SU-DHL-6 (cell line): ENCODE data around the gene HACL1.

Source experiments
- H2AFZ ChIP-seq: fragments of 200-600 bp; sonication (generic); 2 replicates; pipeline ENCODE4 v1.6.1; 2014; ENCODE audit warnings: low read depth, mild to moderate bottlenecking, moderate library complexity, mixed read lengths, antibody characterized with exemption, low read length; ENCODE audit not compliant: severe bottlenecking
- H3F3A ChIP-seq: fragments of 200-600 bp; shearing (Covaris generic); 2 replicates; pipeline ENCODE4 v1.6.0; 2016; ENCODE audit warnings: antibody characterized with exemption, mild to moderate bottlenecking; ENCODE audit not compliant: insufficient read depth
- H3K27ac ChIP-seq: fragments of 200-600 bp; sonication (generic); 2 replicates; pipeline ENCODE4 v1.5.1; 2016; ENCODE audit warnings: low read depth, mild to moderate bottlenecking, low read length, moderate library complexity, mixed read lengths
- H3K27me3 ChIP-seq: fragments of 200-600 bp; sonication (generic), shearing (Covaris generic); 2 replicates; pipeline ENCODE4 v1.6.0; 2014; ENCODE audit warnings: mild to moderate bottlenecking, low read length
- H3K36me3 ChIP-seq: fragments of 200-600 bp; sonication (generic); 2 replicates; pipeline ENCODE4 v1.6.1; 2014; ENCODE audit warnings: mild to moderate bottlenecking, low read length, mixed read lengths
- H3K4me2 ChIP-seq: fragments of 300-600, 200-600 bp; shearing (Covaris generic), sonication (generic); 2 replicates; pipeline ENCODE4 v1.6.0; 2014; ENCODE audit warnings: low read length, low read depth, mild to moderate bottlenecking; ENCODE audit not compliant: poor library complexity, severe bottlenecking
- H3K4me3 ChIP-seq: fragments of 200-600 bp; sonication (generic); 2 replicates; pipeline ENCODE4 v1.5.1; 2014; ENCODE audit warnings: antibody characterized with exemption, low read length, mild to moderate bottlenecking, mixed read lengths; ENCODE audit not compliant: insufficient read depth, poor library complexity, severe bottlenecking
- H3K79me2 ChIP-seq: fragments of 200-600 bp; sonication (generic); 2 replicates; pipeline ENCODE4 v1.6.1; 2014; ENCODE audit warnings: mild to moderate bottlenecking, low read length, moderate library complexity; ENCODE audit not compliant: insufficient read depth
- H3K9ac ChIP-seq: fragments of 200-600 bp; sonication (generic); 2 replicates; pipeline ENCODE4 v1.7.0; 2014; ENCODE audit warnings: mild to moderate bottlenecking, low read length
- H3K9me2 ChIP-seq: fragments of 200-600 bp; sonication (generic); replicated peaks from 2 replicates; pipeline ENCODE4 v1.6.1; 2014; ENCODE audit warnings: low read length; ENCODE audit not compliant: insufficient read depth
- H3K9me3 ChIP-seq: fragments of 200-600 bp; sonication (generic); 2 replicates; pipeline ENCODE4 v1.6.1; 2014; ENCODE audit warnings: low read length, mixed read lengths; ENCODE audit not compliant: insufficient read depth
- H4K20me1 ChIP-seq: fragments of 200-600 bp; sonication (generic); 2 replicates; pipeline ENCODE4 v1.6.1; 2014; ENCODE audit warnings: low read depth, mild to moderate bottlenecking, antibody characterized with exemption, low read length, moderate library complexity, mixed read lengths
- EZH2phosphoT487 ChIP-seq: fragments of 200-600 bp; sonication (generic), shearing (Covaris generic); conservative IDR thresholded peaks from 2 replicates; pipeline ENCODE4 v1.6.1; 2018; ENCODE audit warnings: mild to moderate bottlenecking, antibody characterized with exemption, low read length, moderate library complexity, mixed read lengths
- TF ChIP-seq, protein P1 (sequence below): fragments of 200-600 bp; sonication (generic); IDR thresholded peaks from one replicate; pipeline ENCODE4 v1.5.1; 2017; ENCODE audit warnings: antibody characterized with exemption, mild to moderate bottlenecking, low read length, moderate library complexity; ENCODE audit not compliant: insufficient read depth, poor library complexity, severe bottlenecking

HACL1 gene

DNA sequence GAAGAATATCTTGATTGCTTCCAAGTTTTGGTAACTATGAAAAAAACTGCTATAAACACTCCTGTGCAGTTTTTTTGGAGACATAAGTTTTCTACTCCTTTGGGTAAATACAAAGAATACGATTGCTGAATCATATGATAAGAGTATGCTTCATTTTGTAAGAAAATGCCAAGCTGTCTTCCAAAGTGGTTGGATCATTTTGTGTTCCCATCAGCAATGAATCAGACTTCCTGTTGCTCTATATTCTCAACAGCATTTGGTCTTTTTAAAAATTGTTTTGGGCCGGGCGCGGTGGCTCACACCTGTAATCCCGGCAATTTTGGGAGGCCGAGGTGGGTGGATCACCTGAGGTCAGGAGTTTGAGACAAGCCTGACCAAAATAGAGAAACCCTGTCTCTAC is 14.7 kb upstream of the HACL1 start:
- no peak overlapping the region for H3K9ac ChIP-seq
- H3K27me3 ChIP-seq = no peaks in the 10 kb centered on the region
- no peak overlapping the region for H2AFZ ChIP-seq
- no peak overlapping the region for H3K27ac ChIP-seq
- no peaks in the 10 kb centered on the region for H4K20me1 ChIP-seq
- TF ChIP-seq EZH2phosphoT487 = no peak
- TF ChIP-seq, protein P1, sequence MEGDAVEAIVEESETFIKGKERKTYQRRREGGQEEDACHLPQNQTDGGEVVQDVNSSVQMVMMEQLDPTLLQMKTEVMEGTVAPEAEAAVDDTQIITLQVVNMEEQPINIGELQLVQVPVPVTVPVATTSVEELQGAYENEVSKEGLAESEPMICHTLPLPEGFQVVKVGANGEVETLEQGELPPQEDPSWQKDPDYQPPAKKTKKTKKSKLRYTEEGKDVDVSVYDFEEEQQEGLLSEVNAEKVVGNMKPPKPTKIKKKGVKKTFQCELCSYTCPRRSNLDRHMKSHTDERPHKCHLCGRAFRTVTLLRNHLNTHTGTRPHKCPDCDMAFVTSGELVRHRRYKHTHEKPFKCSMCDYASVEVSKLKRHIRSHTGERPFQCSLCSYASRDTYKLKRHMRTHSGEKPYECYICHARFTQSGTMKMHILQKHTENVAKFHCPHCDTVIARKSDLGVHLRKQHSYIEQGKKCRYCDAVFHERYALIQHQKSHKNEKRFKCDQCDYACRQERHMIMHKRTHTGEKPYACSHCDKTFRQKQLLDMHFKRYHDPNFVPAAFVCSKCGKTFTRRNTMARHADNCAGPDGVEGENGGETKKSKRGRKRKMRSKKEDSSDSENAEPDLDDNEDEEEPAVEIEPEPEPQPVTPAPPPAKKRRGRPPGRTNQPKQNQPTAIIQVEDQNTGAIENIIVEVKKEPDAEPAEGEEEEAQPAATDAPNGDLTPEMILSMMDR = no peak
- no peaks in the 10 kb centered on the region for H3K9me2 ChIP-seq
- H3K4me3 ChIP-seq = no peak overlapping the region
- no peak overlapping the region for H3K4me2 ChIP-seq
- no peaks in the 10 kb centered on the region for H3K79me2 ChIP-seq
- 0 out of 2 replicates have a peak, but pooled peaks cover 12% of the 10 kb centered on the region for H3K9me3 ChIP-seq
- no peaks in the 10 kb centered on the region for H3F3A ChIP-seq
- no peaks in the 10 kb centered on the region for H3K36me3 ChIP-seq

DNA sequence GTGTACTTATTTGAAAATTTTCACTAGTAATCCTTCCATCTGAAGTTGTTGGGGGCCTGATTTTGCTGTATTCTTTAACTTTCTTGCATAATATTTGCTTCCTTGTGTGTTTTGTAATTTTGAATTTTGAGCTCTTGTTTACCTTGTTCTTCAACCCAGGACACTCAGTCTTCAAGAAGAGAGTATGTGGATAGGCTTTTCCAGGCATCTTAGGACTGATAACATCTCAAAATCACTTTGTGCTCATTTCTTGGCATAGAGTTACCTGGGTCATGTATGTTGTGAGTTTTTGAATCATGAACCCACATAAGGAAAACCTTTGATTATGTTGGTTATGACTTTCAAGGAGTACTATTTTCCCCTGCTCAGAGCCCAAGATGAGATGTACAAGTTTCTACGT is 13.6 kb upstream of the HACL1 start:
- Histone ChIP-seq H3K9ac (no peak overlapping the region), H3K36me3 (no peaks in the 10 kb centered on the region), H4K20me1 (no peaks in the 10 kb centered on the region), H3K4me2 (no peak overlapping the region), H3K27ac (no peak overlapping the region), H3K9me2 (no peaks in the 10 kb centered on the region), H2AFZ (no peak overlapping the region), H3K27me3 (no peaks in the 10 kb centered on the region), H3K4me3 (no peak overlapping the region), H3F3A (no peaks in the 10 kb centered on the region), H3K79me2 (no peaks in the 10 kb centered on the region), H3K9me3 (0 out of 2 replicates have a peak, but pooled peaks cover 7% of the 10 kb centered on the region)
- TF ChIP-seq EZH2phosphoT487 = no peak
- TF ChIP-seq, protein P1 = no peak

DNA sequence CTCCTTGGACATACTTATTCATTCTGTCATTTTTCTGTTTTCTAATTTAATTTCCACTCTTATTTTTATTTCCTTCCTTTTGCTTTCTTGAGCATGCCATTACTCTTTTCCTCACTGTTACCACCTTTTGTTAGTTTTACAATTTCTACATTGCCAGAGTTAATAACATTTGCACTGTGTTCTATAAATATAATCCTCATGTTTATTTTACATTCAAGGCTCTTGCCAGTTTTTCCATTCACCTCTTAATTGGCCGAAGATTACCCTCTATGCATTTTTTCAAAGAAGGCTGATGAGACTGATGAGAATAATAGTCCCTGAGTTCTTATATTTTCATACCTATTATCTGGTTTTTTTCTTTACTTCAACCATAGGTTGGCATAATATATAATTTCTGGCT is 10.6 kb upstream of the HACL1 start:
- H3K4me2 ChIP-seq = no peak overlapping the region
- H3K27me3 ChIP-seq = no peaks in the 10 kb centered on the region
- H3K9me3 ChIP-seq = no peaks in the 10 kb centered on the region
- H3K27ac ChIP-seq = no peak overlapping the region
- H4K20me1 ChIP-seq = no peaks in the 10 kb centered on the region
- no peak overlapping the region for H3K9ac ChIP-seq
- H3K9me2 ChIP-seq = no peaks in the 10 kb centered on the region
- no peaks in the 10 kb centered on the region for H3K79me2 ChIP-seq
- no peak overlapping the region for H3K4me3 ChIP-seq
- H3K36me3 ChIP-seq = no peaks in the 10 kb centered on the region
- no peaks in the 10 kb centered on the region for H3F3A ChIP-seq
- no peak for TF ChIP-seq EZH2phosphoT487
- TF ChIP-seq, protein P1 = no peak
- H2AFZ ChIP-seq = no peak overlapping the region
